K562 (cell line): ENCODE data around the gene USH2A. TPM values are rescaled to one million over a fixed set of nuclear protein-coding genes. Genes with fewer than 3 reads are reported as not detected.
A peak's percentile ranks its signal among the peaks of the same experiment; 100 is the strongest.

Source experiments
- ATAC-seq: fragments of 200-7000 bp; cut with Tn5 transposase; 3 replicates; pipeline ENCODE4 v1.9.1; 2020; ENCODE audit warnings: moderate library complexity
- BruUV-seq: library from RNA; stranded (reverse); fragments of 400-500 nt; replicated peaks from 2 replicates; lab custom pipeline; 2021; lab: Mats Ljungman, UMichigan
- CTCF ChIA-PET: fragments of 300-600 bp; formaldehyde crosslinking; extraction: SDS; loops from one replicate; lab custom pipeline; 2021; ENCODE audit warnings: low intra/inter-chr PET ratio; lab: Yijun Ruan, JAX
- POLR2A ChIA-PET: fragments of 300-600, 350-650 bp; sonication (Branson Sonifier 250); formaldehyde crosslinking; extraction: SDS; loops from one replicate; lab custom pipeline; 2021; ENCODE audit warnings: antibody characterized with exemption, inconsistent platforms; lab: Yijun Ruan, JAX
- DNase-seq, 4 experiments: peaks; one replicate each; pipeline versions ENCODE4 v3.0.0 to v3.0.0-alpha.2; 2011 to 2018; ENCODE audit warnings: low spot score in 3 of 4, mixed read lengths in 3 of 4; ENCODE audit errors: extremely low read depth in 1 of 4
- FAIRE-seq: peaks from 2 replicates; lab custom pipeline; 2011; peaks lifted over from hg19 to GRCh38; lab: Jason Lieb, UNC
- H2AFZ ChIP-seq: 2 replicates; pipeline ENCODE4 v1.6.0; 2011; ENCODE audit warnings: low read depth, low read length, control low read depth, inconsistent platforms
- H3K27ac ChIP-seq: fragments of 200-600 bp; 3 replicates; pipeline ENCODE4 v1.8.0; 2011; ENCODE audit warnings: low read depth, mild to moderate bottlenecking, control low read depth, inconsistent platforms, low read length, moderate library complexity, mixed read lengths; ENCODE audit errors: extremely low read depth
- H3K27me3 ChIP-seq, 2 experiments: fragments of 300-600 bp in 1 of 2; 2 replicates in 1 of 2; 3 replicates in 1 of 2; pipeline versions ENCODE4 v1.6.0 to v1.8.0; 2011; ENCODE audit warnings: inconsistent platforms in 2 of 2, low read length in 2 of 2, mild to moderate bottlenecking in 1 of 2, mixed read lengths in 1 of 2, moderate library complexity in 1 of 2; ENCODE audit not compliant: control insufficient read depth in 2 of 2, insufficient read depth in 2 of 2
- H3K36me3 ChIP-seq: fragments of 300-600 bp; 3 replicates; pipeline ENCODE4 v1.8.0; 2011; ENCODE audit warnings: mild to moderate bottlenecking, low read length, inconsistent platforms; ENCODE audit not compliant: control insufficient read depth, insufficient read depth
- H3K4me1 ChIP-seq, 2 experiments: fragments of 200-600 bp in 1 of 2; replicated peaks in 1 of 2; 2 replicates in 1 of 2; 3 replicates in 1 of 2; pipeline versions ENCODE4 v1.5.1 to v1.8.0; 2011; ENCODE audit warnings: inconsistent platforms in 2 of 2, low read length in 2 of 2, mild to moderate bottlenecking in 1 of 2, mixed read lengths in 1 of 2, moderate library complexity in 1 of 2; ENCODE audit not compliant: control insufficient read depth in 2 of 2, insufficient read depth in 2 of 2
- H3K4me2 ChIP-seq: 2 replicates; pipeline ENCODE4 v1.6.1; 2011; ENCODE audit warnings: low read length, control low read depth, inconsistent platforms, mixed read lengths; ENCODE audit not compliant: insufficient read depth
- H3K4me3 ChIP-seq: fragments of 200-600 bp; sonication (generic), shearing (Covaris generic); 2 replicates; pipeline ENCODE4 v1.5.1; 2016; ENCODE audit warnings: control low read depth, inconsistent platforms
- H3K79me2 ChIP-seq: fragments of 200-600 bp; 3 replicates; pipeline ENCODE4 v1.8.0; 2011; ENCODE audit warnings: low read length, inconsistent platforms; ENCODE audit not compliant: control insufficient read depth, insufficient read depth
- H3K9ac ChIP-seq, 2 experiments: 2 replicates each; pipeline versions ENCODE4 v1.6.0 to v1.6.1; 2011; ENCODE audit warnings: low read depth in 2 of 2, low read length in 2 of 2, control low read depth in 1 of 2, inconsistent platforms in 1 of 2, mild to moderate bottlenecking in 1 of 2, mixed read lengths in 1 of 2; ENCODE audit not compliant: insufficient read depth in 1 of 2
- H3K9me1 ChIP-seq: one replicate; pipeline ENCODE4 v1.6.0; 2011; ENCODE audit warnings: inconsistent platforms, mild to moderate bottlenecking, low read length, moderate library complexity; ENCODE audit not compliant: control insufficient read depth, insufficient read depth
- H3K9me3 ChIP-seq: replicated peaks from 2 replicates; pipeline ENCODE4 v1.5.1; 2011; ENCODE audit warnings: low read depth, low read length, inconsistent platforms; ENCODE audit not compliant: control insufficient read depth, insufficient read depth
- H4K20me1 ChIP-seq: replicated peaks from 2 replicates; pipeline ENCODE4 v1.6.1; 2011; ENCODE audit warnings: low read length, inconsistent platforms, mixed read lengths; ENCODE audit not compliant: control insufficient read depth, insufficient read depth
- E2F5 ChIP-seq: sonication (generic); formaldehyde crosslinking; IDR thresholded peaks from 2 replicates; pipeline ENCODE4 v1.8.0; 2022; ENCODE audit warnings: mild to moderate bottlenecking, missing genetic modification reagents
- PKNOX1 ChIP-seq: fragments of 450-650 bp; IDR thresholded peaks from 2 replicates; pipeline ENCODE4 v1.6.1; 2016
- SRSF1 ChIP-seq: fragments of 200-400 bp; formaldehyde crosslinking; IDR thresholded peaks from 2 replicates; pipeline ENCODE4 v1.6.1; 2017; ENCODE audit warnings: mild to moderate bottlenecking, low read depth, low read length, moderate library complexity
- ZNF263 ChIP-seq: sonication (generic); formaldehyde crosslinking; IDR thresholded peaks from 2 replicates; pipeline ENCODE4 v1.8.0; 2022; ENCODE audit warnings: mild to moderate bottlenecking, missing genetic modification reagents, borderline replicate concordance
- ZNF316 ChIP-seq: fragments of 450-650 bp; IDR thresholded peaks from 2 replicates; pipeline ENCODE4 v1.6.1; 2016
- ZNF696 ChIP-seq: fragments of 250-450 bp; sonication (Bioruptor Pico); conservative IDR thresholded peaks from 2 replicates; pipeline ENCODE4 v1.4.0; 2020; ENCODE audit warnings: mild to moderate bottlenecking, moderate library complexity
- WGBS: fragments of 100-300 bp; shearing (Covaris generic); methylation state at CpG from one replicate; pipeline ENCODE4 v1.1.6; 2016; ENCODE audit warnings: low coverage, mixed read lengths; ENCODE audit not compliant: insufficient coverage; ENCODE audit errors: missing lambda C conversion rate; 5-methylcytosine and 5-hydroxymethylcytosine counted together
- in situ Hi-C: fragments of 300-500 bp; cut with MboI; formaldehyde crosslinking; loops from 4 replicates; pipeline ENCODE4 v1.15.0; 2018; ENCODE audit warnings: inconsistent platforms, mixed read lengths
- intact Hi-C: fragments of 100-400 bp; cut with micrococcal nuclease; formaldehyde crosslinking; loops from 2 replicates; pipeline ENCODE4 v1.14.2; 2022
- polyA plus RNA-seq, 8 experiments: library from polyadenylated mRNA; depleted of rRNA in 4 of 8; stranded (reverse) in 5 of 8; unstranded in 3 of 8; fragments of >200 nt; fragmentation: Nextera tagmentation in 2 of 8; fragmentation: Illumina TruSeq in 1 of 8; extraction: Ambion mirVana in 2 of 8; extraction: Trizol in 1 of 8; gene quantifications; 2 replicates each; pipeline versions ENCODE4 v1.2.1 to v1.2.3, GENCODE V29; 2011 to 2014; ENCODE audit warnings: inconsistent platforms in 1 of 8, missing spikeins in 1 of 8
- total RNA-seq, 7 experiments: library from RNA; depleted of rRNA in 6 of 7; stranded (reverse); fragments of >200 nt in 6 of 7; fragmentation: Illumina TruSeq in 2 of 7; extraction: Trizol in 2 of 7; gene quantifications; 2 replicates each; pipeline versions ENCODE4 v1.2.1 to v1.2.3, GENCODE V29; 2011 to 2021; ENCODE audit warnings: low replicate concordance in 1 of 7

The USH2A gene
- total and polyA plus RNA-seq, 9 of the 15 experiments (the other 6 are each of a cell fraction or from before 2014, with no cell fraction given): under 0.01 TPM; not detected in 7

- ChIA-PET CTCF (no interaction called here), POLR2A (interaction anchor here (0.9 kb wide), 1 partner anchor 9 kb away, joined by 4 read pairs; no protein-coding TSS in a partner anchor)
- Histone ChIP-seq H3K27ac (no peak overlapping the region), H4K20me1 (no peaks in the 10 kb centered on the region), H3K9me1 (no peaks in the 10 kb centered on the region), H3K9me3 (no peaks in the 10 kb centered on the region), H3K4me2 (no peak overlapping the region), H3K4me3 (no peak overlapping the region), H3K79me2 (peaks cover 13% of the 10 kb centered on the region; the same call in 1 of the 3 replicates), H3K27me3 (no peaks in the 10 kb centered on the region), H3K9ac (no peak overlapping the region), H3K4me1 (peaks cover 0 to 4% of the 10 kb centered on the region in 2 experiments; a peak in 2 of 5 replicates), H2AFZ (no peak overlapping the region), H3K36me3 (peaks cover 48% of the 10 kb centered on the region)
- in situ Hi-C loops (no loop called here), intact Hi-C loops (no loop called here)
- no TSS peak for BruUV-seq
- WGBS: 67% methylated on average over 2 of the region's 2 CpGs
- no peak for ATAC-seq
- DNase-seq: no peak
- no peak for TF ChIP-seq SRSF1
- peak; percentile 36 for TF ChIP-seq PKNOX1
- no peak for TF ChIP-seq E2F5 (CRISPR knock-in tag)
- no peak for TF ChIP-seq ZNF696 (CRISPR knock-in tag)
- no peak for TF ChIP-seq ZNF263
- peak; percentile 53; the same call in 1 of the 2 replicates for TF ChIP-seq ZNF316
- no peak for FAIRE-seq
These were observed 828.0 kb downstream of the USH2A start for GRCh38 chr1:215595231-215595630.
